Mammary epithelial cell (primary cell): ENCODE measurements around the gene ACKR2.

Source experiments
- CTCF ChIP-seq, 2 donors: IDR thresholded peaks in 1 of 2; conservative IDR thresholded peaks in 1 of 2; 2 replicates each; pipeline ENCODE4 v1.5.1; 2011 to 2012; ENCODE audit warnings: inconsistent platforms in 2 of 2, low read length in 2 of 2, mild to moderate bottlenecking in 2 of 2, control low read depth in 1 of 2, low read depth in 1 of 2; ENCODE audit not compliant: insufficient read depth in 1 of 2; ENCODE audit errors: extremely low read depth in 1 of 2
- EZH2 ChIP-seq: IDR thresholded peaks from 2 replicates; pipeline ENCODE4 v1.6.1; 2012; ENCODE audit warnings: low read length, inconsistent platforms, borderline replicate concordance

- TF ChIP-seq CTCF (conservative IDR thresholded peaks at IDR 0.05 in 1 of 2, IDR thresholded peaks at IDR 0.05 in 1 of 2; ENCODE audit: extremely low read depth in 1 of 2, insufficient read depth in 1 of 2, low read depth in 1 of 2, low read length in 2 of 2) = no peak
- TF ChIP-seq EZH2 = no peak
These were observed 43.8 kb downstream of the ACKR2 start for GRCh38 chr3:42853056-42853455.
